Activated CD4-positive, CD25-positive, alpha-beta regulatory T cell treated with anti-CD3 and anti-CD28 coated beads, Interleukin-2, amount 50 U/mL, for 24 hours (primary cell): ENCODE measurements around the gene PRAMEF4.
"Not testable (repeated sequence)": the region's sequence is repeated elsewhere in the genome, so short reads cannot be mapped to it uniquely, and the experiment has no call there.

ENCODE experiments used
- ATAC-seq, 2 donors: fragments of 150-1000 bp; cut with Tn5 transposase; one replicate each; pipeline ENCODE4 v1.10.0; 2021; ENCODE audit warnings: mild to moderate bottlenecking in 1 of 2, moderate library complexity in 1 of 2

Gene PRAMEF4

GRCh38 chr1:12886101-12886500, at the start of gene PRAMEF4:
PRAMEF4 (minus strand) TSS chr1:12886201; CDS start chr1:12883394, 2,807 bp downstream.
- not testable (repeated sequence) for ATAC-seq

DNA sequence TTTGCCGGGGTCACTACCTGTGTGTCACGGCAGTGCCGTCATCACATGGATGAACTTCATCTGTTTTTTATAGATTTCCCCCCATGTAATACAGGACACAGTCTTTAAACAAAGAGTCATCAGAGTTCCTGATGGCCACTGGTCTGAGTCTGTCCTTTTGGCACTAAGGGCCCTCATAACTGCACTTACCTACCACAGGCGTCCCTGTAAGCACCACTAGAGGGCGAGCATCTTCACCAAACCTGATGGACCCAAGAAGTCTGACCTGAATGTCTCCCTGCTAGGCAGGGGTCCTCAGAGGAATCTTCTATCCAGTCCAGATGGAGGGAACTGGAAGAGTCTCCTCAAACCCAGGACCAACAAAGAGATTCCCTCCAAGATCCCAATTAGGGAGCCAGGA, 38.4 kb upstream of the PRAMEF4 start:
- ATAC-seq, result not testable (repeated sequence)

- ATAC-seq, result not testable (repeated sequence)
Observed at GRCh38 chr1:12921749-12922148, 35.7 kb upstream of the PRAMEF4 start.

DNA sequence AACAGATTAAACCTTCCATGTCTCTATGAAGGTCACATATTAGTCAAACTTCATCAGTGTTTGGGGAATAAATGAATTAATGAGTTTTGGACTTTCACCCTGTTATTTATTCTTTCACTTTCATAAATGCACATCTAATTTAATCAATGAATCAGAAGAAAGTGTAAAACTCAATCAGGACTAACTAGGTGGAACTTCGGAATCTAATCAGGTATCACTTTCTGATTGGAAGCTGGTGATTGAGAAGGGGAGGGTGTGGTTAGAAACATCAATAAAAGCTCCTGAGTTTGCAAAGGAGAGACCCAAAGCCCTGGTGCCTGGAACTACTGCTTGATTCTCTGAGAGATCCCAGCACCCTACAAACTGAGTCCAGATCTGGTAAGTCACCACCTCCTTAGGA, 30.3 kb upstream of the PRAMEF4 start, which contains the start of gene PRAMEF7:
PRAMEF7 (plus strand) TSS at position 301 of the 400 bp plus-strand sequence. CDS start 1,083 bp downstream, outside the sequence.
- not testable (repeated sequence) for ATAC-seq

DNA sequence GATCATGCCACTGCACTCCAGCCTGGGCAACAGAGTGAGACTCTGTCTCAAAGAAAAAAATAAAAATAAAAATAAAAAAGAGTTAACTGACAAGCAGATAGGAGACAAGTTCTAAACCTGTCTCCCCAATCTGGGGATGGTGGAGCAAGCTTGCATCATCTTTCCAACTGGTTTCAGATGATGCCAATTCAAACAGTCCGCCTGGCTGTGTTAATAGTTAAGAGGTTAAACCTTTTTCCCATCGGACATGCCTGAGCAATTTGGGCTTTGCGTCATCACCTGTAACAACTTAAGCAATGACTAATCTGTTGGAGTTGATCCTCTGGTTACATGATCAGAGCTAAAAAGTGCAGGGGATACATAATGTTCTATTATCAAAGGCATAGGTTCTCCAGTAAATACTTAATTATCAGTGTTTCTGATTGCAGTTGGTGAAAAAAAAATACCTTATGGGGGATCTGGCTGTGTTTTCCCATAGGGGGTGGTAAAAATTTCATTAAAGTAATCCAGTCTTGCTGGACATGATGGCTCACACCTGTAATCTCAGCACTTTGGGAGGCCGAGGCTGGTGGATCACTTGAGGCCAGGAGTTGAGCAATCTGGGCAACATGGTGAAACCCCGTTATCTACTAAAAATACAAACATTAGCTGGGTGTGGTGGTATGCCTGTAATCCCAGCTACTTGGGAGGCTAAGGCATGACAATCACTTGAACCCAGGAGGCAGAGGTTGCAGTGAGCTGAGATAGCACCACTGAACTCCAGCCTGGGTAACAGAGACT, 18.0 kb upstream of the PRAMEF4 start:
- ATAC-seq, result not testable (repeated sequence)

DNA sequence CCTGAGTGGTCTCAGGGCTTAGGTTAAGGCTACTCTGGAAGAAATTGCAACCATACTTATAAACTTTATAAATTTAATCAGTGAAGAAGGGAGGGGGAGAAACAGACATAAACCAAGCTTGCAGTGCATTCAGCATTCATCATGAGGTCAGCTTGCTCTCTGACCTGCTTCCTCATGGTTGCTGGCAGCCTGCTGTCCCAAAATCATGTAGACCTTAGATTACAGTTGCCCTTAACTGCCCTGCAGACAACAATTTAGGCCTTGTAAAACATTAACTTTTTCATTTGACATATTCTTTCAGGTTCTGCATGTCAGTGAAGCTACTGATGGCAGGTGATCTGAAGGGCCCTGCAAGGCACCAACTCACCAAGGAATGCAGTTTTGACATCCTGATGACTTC, 13.2 kb upstream of the PRAMEF4 start:
- not testable (repeated sequence) for ATAC-seq

GRCh38 chr1:12898170-12898569, 12.2 kb upstream of the PRAMEF4 start, which contains the start of gene PRAMEF10:
PRAMEF10 (minus strand) TSS chr1:12898270; CDS start chr1:12895847, 2,423 bp downstream.
- not testable (repeated sequence) for ATAC-seq

GRCh38 chr1:12878453-12878852, 7.5 kb downstream of the PRAMEF4 start:
- ATAC-seq, result not testable (repeated sequence)

DNA sequence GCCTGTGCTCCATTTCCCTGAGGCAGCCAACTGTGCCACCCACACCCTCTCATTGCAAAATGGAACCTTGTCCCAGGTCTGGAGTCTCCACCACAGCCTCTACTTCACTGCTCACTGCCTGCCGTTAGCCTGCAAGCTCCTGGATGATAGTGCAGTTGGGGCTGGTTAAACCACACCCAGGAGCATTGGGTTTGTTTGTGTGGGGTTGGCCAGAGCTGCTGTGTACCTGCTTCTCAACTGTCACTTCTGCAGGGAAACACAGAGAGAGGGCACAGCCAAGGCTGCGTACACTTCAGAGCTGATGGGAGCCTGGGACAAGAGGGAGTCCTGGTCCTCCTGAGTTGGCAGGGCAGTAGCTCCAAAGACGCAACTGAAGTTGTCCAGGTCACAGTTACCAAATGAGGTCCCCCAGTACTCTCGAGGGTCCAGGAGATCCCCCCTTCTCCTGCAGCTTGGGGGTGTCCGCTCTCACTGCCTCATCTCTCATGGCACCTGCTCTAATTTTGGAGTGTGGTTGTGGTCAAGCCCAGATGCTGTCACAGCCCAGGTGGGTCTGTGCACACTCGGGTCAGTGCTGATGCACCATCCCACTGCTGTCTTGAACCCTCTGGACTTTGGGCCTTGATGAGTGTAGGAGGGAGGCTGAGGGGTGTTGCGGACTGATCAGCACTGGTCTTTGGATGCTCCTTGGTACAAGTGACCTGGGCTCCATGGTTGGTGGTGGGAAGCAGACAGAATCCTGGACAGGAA, 22.7 kb downstream of the PRAMEF4 start:
- not testable (repeated sequence) for ATAC-seq

- ATAC-seq, result not testable (repeated sequence)
Observed at GRCh38 chr1:12856786-12857185, 29.2 kb downstream of the PRAMEF4 start, which contains the start of gene PRAMEF2. PRAMEF2 (plus strand) TSS chr1:12857086; CDS start chr1:12859010, 1,924 bp downstream.

DNA sequence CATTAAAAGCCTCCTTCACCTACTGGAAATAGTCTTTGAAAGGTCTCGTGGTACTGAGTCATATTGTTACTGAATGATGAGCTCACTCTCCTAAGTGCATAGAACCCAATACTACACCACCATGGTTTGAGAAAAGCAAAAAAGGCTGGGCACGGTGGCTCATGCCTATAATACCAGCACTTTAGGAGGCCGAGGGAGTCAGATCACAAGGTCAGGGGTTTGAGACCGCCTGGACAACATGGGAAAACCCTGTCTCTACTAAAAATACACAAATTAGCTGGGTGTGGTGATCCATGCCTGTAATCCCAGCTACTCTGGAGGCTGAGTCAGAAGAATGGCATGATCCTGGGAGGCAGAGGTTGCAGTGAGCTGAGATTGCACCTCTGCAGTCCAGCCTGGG, 34.2 kb downstream of the PRAMEF4 start:
- no peak for ATAC-seq

GRCh38 chr1:12848620-12849019, 37.4 kb downstream of the PRAMEF4 start, which contains the start of gene HNRNPCL1:
HNRNPCL1 (minus strand) TSS chr1:12848720; CDS start chr1:12848289, 431 bp downstream.
- ATAC-seq, result not testable (repeated sequence)

DNA sequence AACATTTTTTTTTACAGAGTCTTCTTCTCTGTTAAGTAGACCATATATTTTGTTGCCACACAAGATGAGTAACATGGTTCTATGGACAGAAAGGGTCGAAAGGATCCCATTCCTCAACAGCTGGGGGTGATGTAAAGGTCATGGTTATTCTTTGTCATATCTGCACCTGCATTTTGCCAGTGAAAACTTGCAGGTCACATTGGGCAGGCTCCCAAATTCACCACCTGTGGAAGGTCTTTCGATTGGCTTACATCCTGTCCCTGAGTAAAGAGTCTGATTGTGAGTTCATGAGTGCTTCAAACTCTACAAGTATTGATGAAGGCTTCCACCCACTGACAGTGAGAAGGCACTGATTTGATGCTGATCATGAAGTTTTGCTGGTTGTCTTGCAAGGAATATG, 52.8 kb downstream of the PRAMEF4 start:
- not testable (repeated sequence) for ATAC-seq

GRCh38 chr1:12831310-12831709, 54.7 kb downstream of the PRAMEF4 start, which contains the start of gene PRAMEF11:
PRAMEF11 (minus strand) TSS chr1:12831410; CDS start chr1:12828789, 2,621 bp downstream.
- not testable (repeated sequence) for ATAC-seq
